Measurements from ENCODE around the gene FABP7.

- no peak for TF ChIP-seq CTCF (IDR thresholded peaks at IDR 0.05)
- no peak for TF ChIP-seq POLR2A (IDR thresholded peaks at IDR 0.05)
- TF ChIP-seq EP300 (IDR thresholded peaks at IDR 0.05) = no peak
- TF ChIP-seq POLR2AphosphoS5 (IDR thresholded peaks at IDR 0.05) = no peak
Observed at GRCh38 chr6:122788663-122789181, 9.2 kb downstream of the FABP7 start.

Measured in upper lobe of left lung (tissue), 4 donors.